ENCODE measurements around the gene BCAN. TPM values are rescaled to one million over a fixed set of nuclear protein-coding genes. Genes with fewer than 3 reads are reported as not detected.
A peak's percentile ranks its signal among the peaks of the same experiment; 100 is the strongest.

Gene BCAN
- total RNA-seq, 1 donor, result not detected

DNA sequence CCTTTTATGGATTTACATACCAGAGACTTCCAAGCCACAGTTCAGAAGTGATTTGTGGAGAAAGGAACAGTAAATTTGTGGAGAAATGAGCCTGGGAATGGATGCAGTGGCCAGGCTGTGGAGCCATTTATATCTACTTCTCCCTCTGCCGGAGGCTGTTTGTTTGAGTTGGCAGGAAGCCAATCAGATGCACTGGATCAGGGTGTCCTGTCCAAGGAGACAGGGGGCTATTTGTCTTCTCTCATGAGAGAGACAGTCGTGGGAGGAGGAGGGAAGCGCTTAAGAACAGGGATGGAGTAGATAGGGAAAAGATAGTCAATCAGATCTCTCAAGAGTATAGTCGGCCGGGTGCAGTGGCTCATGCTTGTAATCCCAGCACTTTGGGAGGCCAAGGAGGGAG, 25.5 kb upstream of the BCAN start:
- no peak overlapping the region for H3K4me3 ChIP-seq (ENCODE audit: low read depth, low read length)
- peak; percentile 13 for TF ChIP-seq CTCF (IDR thresholded peaks at IDR 0.05; ENCODE audit: insufficient read depth, low read length)
- peak; percentile 44 for DNase-seq (ENCODE audit: low read depth)

GRCh38 chr1:156618853-156619581, 22.9 kb upstream of the BCAN start, which contains the start of gene HAPLN2:
HAPLN2 (plus strand) TSS chr1:156619415; CDS start chr1:156623491, 4,076 bp downstream.
- TF ChIP-seq CTCF (IDR thresholded peaks at IDR 0.05; ENCODE audit: insufficient read depth, low read length), result peak; percentile 43

GRCh38 chr1:156619582-156619955, 22.3 kb upstream of the BCAN start:
- DNase-seq (ENCODE audit: low read depth), result no peak
- no peak overlapping the region for H3K4me3 ChIP-seq (ENCODE audit: low read depth, low read length)
- no peak for TF ChIP-seq CTCF (IDR thresholded peaks at IDR 0.05; ENCODE audit: insufficient read depth, low read length)

More at GRCh38 chr1:156618853-156619581, 22.9 kb upstream of the BCAN start, which contains the start of gene HAPLN2:
- DNase-seq (ENCODE audit: low read depth), result no peak
- H3K4me3 ChIP-seq (ENCODE audit: low read depth, low read length), result no peak within 1 kb of the TSS

GRCh38 chr1:156622581-156623297, 19.2 kb upstream of the BCAN start:
- TF ChIP-seq CTCF (IDR thresholded peaks at IDR 0.05; ENCODE audit: insufficient read depth, low read length), result no peak
- no peak for DNase-seq (ENCODE audit: low read depth)

GRCh38 chr1:156623946-156624813, 17.7 kb upstream of the BCAN start:
- peak; percentile 29 for DNase-seq (ENCODE audit: low read depth)
- H3K4me3 ChIP-seq (ENCODE audit: low read depth, low read length), result peak overlapping the region; percentile 49

More at GRCh38 chr1:156622581-156623297, 19.2 kb upstream of the BCAN start:
- H3K4me3 ChIP-seq (ENCODE audit: low read depth, low read length), result no peak overlapping the region

More at GRCh38 chr1:156623946-156624813, 17.7 kb upstream of the BCAN start:
- TF ChIP-seq CTCF (IDR thresholded peaks at IDR 0.05; ENCODE audit: insufficient read depth, low read length), result peak; percentile 43
